K562 (cell line): ENCODE results near the gene PTGR1. TPM values are rescaled to one million over a fixed set of nuclear protein-coding genes. Genes with fewer than 3 reads are reported as not detected.

Source experiments
- polyA plus RNA-seq, 8 experiments: library from polyadenylated mRNA; depleted of rRNA in 4 of 8; stranded (reverse) in 5 of 8; unstranded in 3 of 8; fragments of >200 nt; fragmentation: Nextera tagmentation in 2 of 8; fragmentation: Illumina TruSeq in 1 of 8; extraction: Ambion mirVana in 2 of 8; extraction: Trizol in 1 of 8; gene quantifications; 2 replicates each; pipeline versions ENCODE4 v1.2.1 to v1.2.3, GENCODE V29; 2011 to 2014; ENCODE audit warnings: inconsistent platforms in 1 of 8, missing spikeins in 1 of 8
- total RNA-seq, 7 experiments: library from RNA; depleted of rRNA in 6 of 7; stranded (reverse); fragments of >200 nt in 6 of 7; fragmentation: Illumina TruSeq in 2 of 7; extraction: Trizol in 2 of 7; gene quantifications; 2 replicates each; pipeline versions ENCODE4 v1.2.1 to v1.2.3, GENCODE V29; 2011 to 2021; ENCODE audit warnings: low replicate concordance in 1 of 7

The PTGR1 gene
- total and polyA plus RNA-seq, 9 of the 15 experiments (the other 6 are each of a cell fraction or from before 2014, with no cell fraction given) = 0.22 TPM; not detected in 8

Other genes with a start within 250 kb of the PTGR1 start
- 71.3 and 83.4 TPM in 2 replicates for gene ECPAS, start 115.3 kb downstream of the PTGR1 start, total RNA-seq (2014; rRNA removed)
- 82.2 and 89.2 TPM in 2 replicates for gene ECPAS, start 115.3 kb downstream of the PTGR1 start, total RNA-seq (2014; rRNA removed; fragmentation: Illumina TruSeq; extraction: Trizol)
- gene ECPAS, start 115.3 kb downstream of the PTGR1 start, total RNA-seq (2015; rRNA removed; fragmentation: Illumina TruSeq; extraction: Trizol) = 79.6 and 87.4 TPM in 2 replicates
- 90.9 and 97.4 TPM in 2 replicates for gene ECPAS, start 115.3 kb downstream of the PTGR1 start, total RNA-seq (2021)
- 61.0 and 75.7 TPM in 2 replicates for gene ECPAS, start 115.3 kb downstream of the PTGR1 start, polyA plus RNA-seq (2011; rRNA removed)
- 60.0 and 67.4 TPM in 2 replicates for gene ECPAS, start 115.3 kb downstream of the PTGR1 start, polyA plus RNA-seq (2014; fragmentation: Illumina TruSeq; extraction: Trizol)
- gene ECPAS, start 115.3 kb downstream of the PTGR1 start, polyA plus RNA-seq (2014; fragmentation: Nextera tagmentation; extraction: Ambion mirVana) = 10 to 100 TPM; 14.5 to 29.5 TPM
- 63.0 and 69.5 TPM in 2 replicates for gene ECPAS, start 115.3 kb downstream of the PTGR1 start, polyA plus RNA-seq (2014; rRNA removed)
- gene ZNF483, start 74.5 kb downstream of the PTGR1 start, total RNA-seq (2014; rRNA removed) = 0.09 and 0.16 TPM in 2 replicates
- gene ZNF483, start 74.5 kb downstream of the PTGR1 start, total RNA-seq (2014; rRNA removed; fragmentation: Illumina TruSeq; extraction: Trizol) = 0.73 and 0.84 TPM in 2 replicates
- 0.75 and 1.0 TPM in 2 replicates for gene ZNF483, start 74.5 kb downstream of the PTGR1 start, total RNA-seq (2015; rRNA removed; fragmentation: Illumina TruSeq; extraction: Trizol)
- gene ZNF483, start 74.5 kb downstream of the PTGR1 start, total RNA-seq (2021) = 0.38 and 0.58 TPM in 2 replicates
- 0.23 and 0.46 TPM in 2 replicates for gene ZNF483, start 74.5 kb downstream of the PTGR1 start, polyA plus RNA-seq (2011; rRNA removed)
- gene ZNF483, start 74.5 kb downstream of the PTGR1 start, polyA plus RNA-seq (2014; fragmentation: Illumina TruSeq; extraction: Trizol) = 0.04 TPM in 1 of 2 replicates, not detected in the other
- under 1 TPM; 0.25 to 0.38 TPM for gene ZNF483, start 74.5 kb downstream of the PTGR1 start, polyA plus RNA-seq (2014; fragmentation: Nextera tagmentation; extraction: Ambion mirVana)
- gene ZNF483, start 74.5 kb downstream of the PTGR1 start, polyA plus RNA-seq (2014; rRNA removed) = 0.19 and 0.38 TPM in 2 replicates
- gene DNAJC25, start 31.7 kb upstream of the PTGR1 start, total RNA-seq (2014; rRNA removed) = 6.1 and 6.6 TPM in 2 replicates
- 7.1 and 8.1 TPM in 2 replicates for gene DNAJC25, start 31.7 kb upstream of the PTGR1 start, total RNA-seq (2014; rRNA removed; fragmentation: Illumina TruSeq; extraction: Trizol)
- 7.0 and 8.4 TPM in 2 replicates for gene DNAJC25, start 31.7 kb upstream of the PTGR1 start, total RNA-seq (2015; rRNA removed; fragmentation: Illumina TruSeq; extraction: Trizol)
- gene DNAJC25, start 31.7 kb upstream of the PTGR1 start, total RNA-seq (2021) = 5.6 and 5.7 TPM in 2 replicates
- 8.9 and 10.7 TPM in 2 replicates for gene DNAJC25, start 31.7 kb upstream of the PTGR1 start, polyA plus RNA-seq (2011; rRNA removed)
- 7.0 and 9.1 TPM in 2 replicates for gene DNAJC25, start 31.7 kb upstream of the PTGR1 start, polyA plus RNA-seq (2014; fragmentation: Illumina TruSeq; extraction: Trizol)
- 1 to 10 TPM; 3.7 to 4.4 TPM for gene DNAJC25, start 31.7 kb upstream of the PTGR1 start, polyA plus RNA-seq (2014; fragmentation: Nextera tagmentation; extraction: Ambion mirVana)
- gene DNAJC25, start 31.7 kb upstream of the PTGR1 start, polyA plus RNA-seq (2014; rRNA removed) = 8.4 and 11.2 TPM in 2 replicates
- 15.3 and 15.6 TPM in 2 replicates for gene GNG10, start 62.0 kb upstream of the PTGR1 start, total RNA-seq (2014; rRNA removed)
- 28.0 and 28.3 TPM in 2 replicates for gene GNG10, start 62.0 kb upstream of the PTGR1 start, total RNA-seq (2014; rRNA removed; fragmentation: Illumina TruSeq; extraction: Trizol)
- gene GNG10, start 62.0 kb upstream of the PTGR1 start, total RNA-seq (2015; rRNA removed; fragmentation: Illumina TruSeq; extraction: Trizol) = 25.0 and 26.3 TPM in 2 replicates
- 13.1 and 16.3 TPM in 2 replicates for gene GNG10, start 62.0 kb upstream of the PTGR1 start, total RNA-seq (2021)
- 30.3 and 37.8 TPM in 2 replicates for gene GNG10, start 62.0 kb upstream of the PTGR1 start, polyA plus RNA-seq (2011; rRNA removed)
- gene GNG10, start 62.0 kb upstream of the PTGR1 start, polyA plus RNA-seq (2014; fragmentation: Illumina TruSeq; extraction: Trizol) = 24.2 and 28.4 TPM in 2 replicates
- gene GNG10, start 62.0 kb upstream of the PTGR1 start, polyA plus RNA-seq (2014; fragmentation: Nextera tagmentation; extraction: Ambion mirVana) = 10 to 100 TPM; 32.6 to 35.3 TPM
- 32.1 and 34.3 TPM in 2 replicates for gene GNG10, start 62.0 kb upstream of the PTGR1 start, polyA plus RNA-seq (2014; rRNA removed)
- 0.09 TPM in 1 of 2 replicates, not detected in the other for gene SHOC1, start 195.3 kb upstream of the PTGR1 start, total RNA-seq (2014; rRNA removed)
- gene SHOC1, start 195.3 kb upstream of the PTGR1 start, total RNA-seq (2014; rRNA removed; fragmentation: Illumina TruSeq; extraction: Trizol) = not detected in 2 replicates
- gene SHOC1, start 195.3 kb upstream of the PTGR1 start, total RNA-seq (2015; rRNA removed; fragmentation: Illumina TruSeq; extraction: Trizol) = not detected in 2 replicates
- not detected in 2 replicates for gene SHOC1, start 195.3 kb upstream of the PTGR1 start, total RNA-seq (2021)
- gene SHOC1, start 195.3 kb upstream of the PTGR1 start, polyA plus RNA-seq (2011; rRNA removed) = not detected in 2 replicates
- 0.03 TPM in 1 of 2 replicates, not detected in the other for gene SHOC1, start 195.3 kb upstream of the PTGR1 start, polyA plus RNA-seq (2014; fragmentation: Illumina TruSeq; extraction: Trizol)
- under 1 TPM in 1 of 2 experiments, not detected in 1; 0.04 TPM for gene SHOC1, start 195.3 kb upstream of the PTGR1 start, polyA plus RNA-seq (2014; fragmentation: Nextera tagmentation; extraction: Ambion mirVana)
- gene SHOC1, start 195.3 kb upstream of the PTGR1 start, polyA plus RNA-seq (2014; rRNA removed) = not detected in 2 replicates